PC-9 (cell line): ENCODE results near the gene ZNF786.

Experiments used
- EZH2 ChIP-seq: fragments of 200-600 bp; sonication (generic); IDR thresholded peaks from 2 replicates; pipeline ENCODE4 v1.8.0; 2017; ENCODE audit warnings: antibody characterized with exemption, low read depth
- TF ChIP-seq, protein P1 (sequence below): fragments of 200-600 bp; sonication (generic); conservative IDR thresholded peaks from 2 replicates; pipeline ENCODE4 v1.6.1; 2017; ENCODE audit warnings: mixed run types, antibody characterized with exemption, mild to moderate bottlenecking, moderate library complexity

- TF ChIP-seq, protein P1, sequence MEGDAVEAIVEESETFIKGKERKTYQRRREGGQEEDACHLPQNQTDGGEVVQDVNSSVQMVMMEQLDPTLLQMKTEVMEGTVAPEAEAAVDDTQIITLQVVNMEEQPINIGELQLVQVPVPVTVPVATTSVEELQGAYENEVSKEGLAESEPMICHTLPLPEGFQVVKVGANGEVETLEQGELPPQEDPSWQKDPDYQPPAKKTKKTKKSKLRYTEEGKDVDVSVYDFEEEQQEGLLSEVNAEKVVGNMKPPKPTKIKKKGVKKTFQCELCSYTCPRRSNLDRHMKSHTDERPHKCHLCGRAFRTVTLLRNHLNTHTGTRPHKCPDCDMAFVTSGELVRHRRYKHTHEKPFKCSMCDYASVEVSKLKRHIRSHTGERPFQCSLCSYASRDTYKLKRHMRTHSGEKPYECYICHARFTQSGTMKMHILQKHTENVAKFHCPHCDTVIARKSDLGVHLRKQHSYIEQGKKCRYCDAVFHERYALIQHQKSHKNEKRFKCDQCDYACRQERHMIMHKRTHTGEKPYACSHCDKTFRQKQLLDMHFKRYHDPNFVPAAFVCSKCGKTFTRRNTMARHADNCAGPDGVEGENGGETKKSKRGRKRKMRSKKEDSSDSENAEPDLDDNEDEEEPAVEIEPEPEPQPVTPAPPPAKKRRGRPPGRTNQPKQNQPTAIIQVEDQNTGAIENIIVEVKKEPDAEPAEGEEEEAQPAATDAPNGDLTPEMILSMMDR, result no peak
- no peak for TF ChIP-seq EZH2
Measured at GRCh38 chr7:149048805-149049204, 41.7 kb downstream of the ZNF786 start.
